Naive thymus-derived CD4-positive, alpha-beta T cell (primary cell): ENCODE results near the gene RBP4. TPM values are rescaled to one million over a fixed set of nuclear protein-coding genes. Genes with fewer than 3 reads are reported as not detected.

Experiments used
- ATAC-seq: fragments of 150-1000 bp; cut with Tn5 transposase; 2 replicates; pipeline ENCODE4 v1.10.0; 2021; ENCODE audit warnings: mild to moderate bottlenecking, moderate library complexity
- CTCF ChIA-PET: fragments of 350-600 bp; sonication (Branson Sonifier 250); formaldehyde crosslinking; loops from one replicate; lab custom pipeline; 2021; ENCODE audit warnings: antibody characterized with exemption; lab: Charles Lee
- POLR2A ChIA-PET: fragments of 350-600 bp; sonication (Branson Sonifier 250); formaldehyde crosslinking; loops from one replicate; lab custom pipeline; 2021; ENCODE audit warnings: antibody characterized with exemption, inconsistent platforms; lab: Charles Lee
- DNase-seq, 9 donors: peaks; one replicate each; pipeline versions ENCODE4 v3.0.0 to v3.0.0-alpha.2; 2020 to 2022; ENCODE audit warnings: mixed read lengths in 1 of 9
- H3K27ac ChIP-seq: one replicate; pipeline ENCODE4 v1.7.0; 2013; ENCODE audit warnings: mild to moderate bottlenecking, low read depth, low read length, moderate library complexity
- H3K27me3 ChIP-seq, 2 donors: one replicate each; pipeline ENCODE4 v1.7.0; 2013; ENCODE audit warnings: low read length in 2 of 2, mild to moderate bottlenecking in 2 of 2, moderate library complexity in 2 of 2; ENCODE audit not compliant: control insufficient read depth in 2 of 2, insufficient read depth in 2 of 2
- H3K36me3 ChIP-seq, 3 experiments: 1 replicate in 2 of 3; 2 replicates in 1 of 3; pipeline ENCODE4 v1.7.0; 2013; ENCODE audit warnings: low read length in 3 of 3, mild to moderate bottlenecking in 3 of 3, moderate library complexity in 1 of 3; ENCODE audit not compliant: insufficient read depth in 3 of 3, control insufficient read depth in 2 of 3
- H3K4me1 ChIP-seq, 2 donors: one replicate each; pipeline ENCODE4 v1.7.0; 2013; ENCODE audit warnings: low read length in 2 of 2, mild to moderate bottlenecking in 2 of 2, moderate library complexity in 1 of 2; ENCODE audit not compliant: control insufficient read depth in 2 of 2, insufficient read depth in 2 of 2
- H3K4me3 ChIP-seq: 2 replicates; pipeline ENCODE4 v1.7.0; 2013; ENCODE audit warnings: mild to moderate bottlenecking, low read length
- H3K9me3 ChIP-seq, 3 experiments: 1 replicate in 2 of 3; 2 replicates in 1 of 3; pipeline ENCODE4 v1.7.0; 2013; ENCODE audit warnings: low read length in 3 of 3; ENCODE audit not compliant: control insufficient read depth in 2 of 3
- H3K27ac Mint-ChIP-seq, 9 donors: one replicate each; pipeline ENCODE4 v1.8.0; 2020 to 2022; ENCODE audit warnings: mixed read lengths in 9 of 9, mild to moderate bottlenecking in 8 of 9, moderate library complexity in 5 of 9, inconsistent platforms in 2 of 9
- H3K27me3 Mint-ChIP-seq, 5 donors: one replicate each; pipeline ENCODE4 v1.8.0; 2021 to 2022; ENCODE audit warnings: mixed read lengths in 5 of 5, mild to moderate bottlenecking in 1 of 5
- H3K36me3 Mint-ChIP-seq, 5 donors: one replicate each; pipeline ENCODE4 v1.8.0; 2020 to 2022; ENCODE audit warnings: mixed read lengths in 5 of 5, mild to moderate bottlenecking in 3 of 5, inconsistent platforms in 1 of 5
- H3K4me1 Mint-ChIP-seq, 7 donors: one replicate each; pipeline ENCODE4 v1.8.0; 2020 to 2022; ENCODE audit warnings: mixed read lengths in 7 of 7, mild to moderate bottlenecking in 3 of 7, inconsistent platforms in 1 of 7
- H3K4me3 Mint-ChIP-seq, 10 donors: one replicate each; pipeline ENCODE4 v1.8.0; 2020 to 2022; ENCODE audit warnings: mild to moderate bottlenecking in 10 of 10, mixed read lengths in 10 of 10, moderate library complexity in 6 of 10, inconsistent platforms in 2 of 10
- H3K9me3 Mint-ChIP-seq, 11 donors: one replicate each; pipeline ENCODE4 v1.8.0; 2020 to 2022; ENCODE audit warnings: mixed read lengths in 11 of 11, mild to moderate bottlenecking in 4 of 11, inconsistent platforms in 1 of 11, moderate library complexity in 1 of 11
- intact Hi-C, 2 donors: fragments of 100-400 bp; cut with micrococcal nuclease; formaldehyde crosslinking; loops; one replicate each; pipeline ENCODE4 v1.15.1; 2023
- polyA plus RNA-seq, 2 donors: library from polyadenylated mRNA; unstranded; fragments of 300-500 nt; fragmentation: Illumina TruSeq; gene quantifications; one replicate each; pipeline ENCODE4 v1.2.3, GENCODE V29; 2021
- total RNA-seq, 6 experiments: library from RNA in 5 of 6; stranded (reverse) in 5 of 6; gene quantifications; 1 replicate in 5 of 6; 2 replicates in 1 of 6; pipeline ENCODE4 v1.2.3 and lab custom pipeline; 2021 to 2026

The RBP4 gene
- total and polyA plus RNA-seq, 7 experiments from 2014 or later, result not detected

DNA sequence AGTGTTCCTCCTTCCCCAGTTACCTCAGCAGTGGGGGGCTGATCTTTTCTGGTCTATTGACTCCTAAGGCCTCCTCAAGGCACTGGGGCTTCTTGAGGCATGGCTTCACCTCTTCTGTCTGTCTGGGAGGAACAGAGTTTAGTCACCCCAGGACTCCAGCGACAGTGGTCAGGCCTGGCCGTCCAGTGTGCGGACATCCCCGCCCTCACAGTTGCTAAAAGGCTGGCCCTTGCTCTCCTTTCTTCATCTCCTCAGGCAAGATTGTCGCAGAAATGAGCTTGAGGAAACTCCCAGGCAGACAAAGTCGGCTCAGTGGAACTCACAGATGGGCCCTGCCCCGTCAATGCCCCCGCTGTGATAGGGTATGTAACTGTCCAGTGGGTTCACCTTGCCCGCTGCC is 41.5 kb downstream of the RBP4 start:
- ChIA-PET POLR2A (no interaction called here), CTCF (no interaction called here)
- ATAC-seq (no peak), DNase-seq (no peak)
- intact Hi-C loops, result no loop called here
- Mint-ChIP-seq H3K9me3 (no peaks in the 10 kb centered on the region), H3K27ac (no peak overlapping the region), H3K4me3 (no peak overlapping the region), H3K4me1 (peaks cover 0 to 5% (median 0%) of the 10 kb centered on the region in 7 donors), H3K27me3 (peaks cover 2 to 21% (median 12%) of the 10 kb centered on the region in 5 donors), H3K36me3 (no peaks in the 10 kb centered on the region)
- Histone ChIP-seq H3K27me3 (no peaks in the 10 kb centered on the region), H3K4me3 (no peak overlapping the region), H3K27ac (no peak overlapping the region), H3K36me3 (no peaks in the 10 kb centered on the region), H3K9me3 (no peaks in the 10 kb centered on the region), H3K4me1 (no peaks in the 10 kb centered on the region)

GRCh38 chr10:93554760-93555432 is 46.1 kb downstream of the RBP4 start:
- Mint-ChIP-seq H3K27me3 (peaks cover 0 to 18% (median 10%) of the 10 kb centered on the region in 5 donors), H3K9me3 (no peaks in the 10 kb centered on the region), H3K27ac (no peak overlapping the region), H3K4me3 (no peak overlapping the region), H3K36me3 (no peaks in the 10 kb centered on the region), H3K4me1 (peaks cover 0 to 5% (median 0%) of the 10 kb centered on the region in 7 donors)
- H3K4me3 ChIP-seq, result no peak overlapping the region
- peak in 4 of 9 donors; percentile 12 to 37 (median 22) for DNase-seq
- no peaks in the 10 kb centered on the region for H3K4me1 ChIP-seq
- no peaks in the 10 kb centered on the region for H3K36me3 ChIP-seq
- intact Hi-C loops, result loop anchor here (1.0 to 2.0 kb wide), 4 partner anchors 125 to 366 kb away; no protein-coding TSS in a partner anchor
- H3K27me3 ChIP-seq, result no peaks in the 10 kb centered on the region
- H3K9me3 ChIP-seq, result no peaks in the 10 kb centered on the region
- no peak overlapping the region for H3K27ac ChIP-seq
- ATAC-seq, result peak; percentile 83
- POLR2A ChIA-PET, result no interaction called here
- CTCF ChIA-PET, result interaction anchor here (1.1 to 1.5 kb wide), 4 partner anchors 8 to 366 kb away, joined by 3 to 7 read pairs (median 4); no protein-coding TSS in a partner anchor

DNA sequence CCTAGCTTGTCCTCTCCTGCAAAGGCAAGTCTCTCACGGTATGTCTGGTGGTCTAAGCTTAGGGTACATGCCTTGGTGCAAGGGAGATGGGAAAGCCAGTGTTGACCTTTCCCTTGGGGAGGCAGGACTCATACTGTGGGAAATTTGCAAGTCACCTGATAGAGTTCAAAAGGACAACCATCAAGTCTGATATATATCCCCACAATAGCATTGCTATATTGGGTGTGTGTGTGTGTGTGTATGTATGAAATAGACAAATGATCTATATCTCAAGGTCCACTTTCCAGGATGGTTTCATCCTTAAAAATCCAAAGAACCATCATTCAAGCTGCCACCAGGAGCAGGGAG is 46.7 kb downstream of the RBP4 start:
- ATAC-seq (no peak), DNase-seq (no peak)
- Histone ChIP-seq H3K36me3 (no peaks in the 10 kb centered on the region), H3K4me3 (no peak overlapping the region), H3K9me3 (no peaks in the 10 kb centered on the region), H3K4me1 (no peaks in the 10 kb centered on the region), H3K27me3 (no peaks in the 10 kb centered on the region), H3K27ac (no peak overlapping the region)
- POLR2A ChIA-PET, result no interaction called here
- Mint-ChIP-seq H3K4me1 (peaks cover 0 to 5% (median 0%) of the 10 kb centered on the region in 7 donors), H3K9me3 (no peaks in the 10 kb centered on the region), H3K4me3 (no peak overlapping the region), H3K36me3 (no peaks in the 10 kb centered on the region), H3K27me3 (peaks cover 0 to 14% (median 5%) of the 10 kb centered on the region in 5 donors), H3K27ac (no peak overlapping the region)
- intact Hi-C loops, result loop anchor here (1.0 to 2.0 kb wide), 4 partner anchors 126 to 367 kb away; no protein-coding TSS in a partner anchor
- CTCF ChIA-PET, result interaction anchor here (0.8 to 1.5 kb wide), 5 partner anchors 9 to 367 kb away, joined by 3 to 7 read pairs (median 3); no protein-coding TSS in a partner anchor

GRCh38 chr10:93553482-93554315 is 47.3 kb downstream of the RBP4 start:
- Histone ChIP-seq H3K4me1 (no peaks in the 10 kb centered on the region), H3K4me3 (no peak overlapping the region), H3K36me3 (no peaks in the 10 kb centered on the region), H3K27me3 (no peaks in the 10 kb centered on the region), H3K27ac (no peak overlapping the region), H3K9me3 (no peaks in the 10 kb centered on the region)
- ATAC-seq, result no peak
- Mint-ChIP-seq H3K36me3 (no peaks in the 10 kb centered on the region), H3K27ac (no peak overlapping the region), H3K9me3 (no peaks in the 10 kb centered on the region), H3K4me3 (no peak overlapping the region), H3K4me1 (peaks cover 0 to 5% (median 0%) of the 10 kb centered on the region in 7 donors), H3K27me3 (peaks cover 0 to 13% (median 5%) of the 10 kb centered on the region in 5 donors)
- ChIA-PET POLR2A (no interaction called here), CTCF (interaction anchor here (0.8 to 1.5 kb wide), 4 partner anchors 10 to 130 kb away, joined by 3 to 7 read pairs (median 4); no protein-coding TSS in a partner anchor)
- DNase-seq, result no peak
- intact Hi-C loops, result loop anchor here (1.0 to 2.0 kb wide), 4 partner anchors 127 to 367 kb away; no protein-coding TSS in a partner anchor

- H3K4me3 Mint-ChIP-seq, result no peak overlapping the region
- no peaks in the 10 kb centered on the region for H3K9me3 ChIP-seq
- POLR2A ChIA-PET, result no interaction called here
- H3K4me3 ChIP-seq, result no peak overlapping the region
- H3K27me3 ChIP-seq, result no peaks in the 10 kb centered on the region
- ATAC-seq (no peak), DNase-seq (no peak)
- no peak overlapping the region for H3K27ac ChIP-seq
- H3K36me3 Mint-ChIP-seq, result no peaks in the 10 kb centered on the region
- H3K36me3 ChIP-seq, result no peaks in the 10 kb centered on the region
- H3K9me3 Mint-ChIP-seq, result no peaks in the 10 kb centered on the region
- CTCF ChIA-PET, result no interaction called here
- no peak overlapping the region for H3K27ac Mint-ChIP-seq
- no peaks in the 10 kb centered on the region for H3K4me1 ChIP-seq
- peaks cover 0 to 11% (median 4%) of the 10 kb centered on the region in 5 donors for H3K27me3 Mint-ChIP-seq
- intact Hi-C loops, result no loop called here
- H3K4me1 Mint-ChIP-seq, result peaks cover 0 to 5% (median 0%) of the 10 kb centered on the region in 7 donors
Measured at GRCh38 chr10:93552780-93553179, 48.3 kb downstream of the RBP4 start.

- Mint-ChIP-seq H3K27me3 (peaks cover 0 to 16% (median 4%) of the 10 kb centered on the region in 5 donors), H3K9me3 (no peaks in the 10 kb centered on the region), H3K4me1 (peaks cover 0 to 5% (median 0%) of the 10 kb centered on the region in 7 donors), H3K36me3 (no peaks in the 10 kb centered on the region), H3K27ac (no peak overlapping the region), H3K4me3 (no peak overlapping the region)
- CTCF ChIA-PET, result no interaction called here
- no peaks in the 10 kb centered on the region for H3K27me3 ChIP-seq
- DNase-seq (no peak), ATAC-seq (no peak)
- H3K4me3 ChIP-seq, result no peak overlapping the region
- intact Hi-C loops, result no loop called here
- no peaks in the 10 kb centered on the region for H3K9me3 ChIP-seq
- H3K4me1 ChIP-seq, result no peaks in the 10 kb centered on the region
- POLR2A ChIA-PET, result no interaction called here
- no peak overlapping the region for H3K27ac ChIP-seq
- no peaks in the 10 kb centered on the region for H3K36me3 ChIP-seq
Measured at GRCh38 chr10:93550606-93551005, 50.4 kb downstream of the RBP4 start.
